ENCODE measurements around the gene HOXB2. TPM values are rescaled to one million over a fixed set of nuclear protein-coding genes. Genes with fewer than 3 reads are reported as not detected.
"Not testable (repeated sequence)": the region's sequence is repeated elsewhere in the genome, so short reads cannot be mapped to it uniquely, and the experiment has no call there.

HOXB2 gene
- total and polyA plus RNA-seq, 2 experiments from 2014 or later, result 5.6 to 20.7 TPM

- Histone ChIP-seq H3K9me3 (ENCODE audit: low read depth) (no peaks in the 10 kb centered on the region), H3K4me1 (ENCODE audit: insufficient read depth) (peaks cover 13% of the 10 kb centered on the region), H3K79me2 (no peaks in the 10 kb centered on the region), H2AFZ (no peak overlapping the region), H3K4me2 (peak overlapping the region; percentile 41), H3K9me2 (replicated peaks; ENCODE audit: insufficient read depth) (no peaks in the 10 kb centered on the region), H4K20me1 (ENCODE audit: insufficient read depth, poor library complexity, severe bottlenecking) (no peaks in the 10 kb centered on the region), H3K4me3 (no peak overlapping the region), H3K27me3 (peaks cover 55% of the 10 kb centered on the region), H3K36me3 (replicated peaks; ENCODE audit: insufficient read depth, low read depth) (no peaks in the 10 kb centered on the region), H3K27ac (peak overlapping the region; percentile 19)
- 36% methylated on average over 7 of the region's 7 CpGs for WGBS (ENCODE audit: low lambda C conversion rate, missing lambda C conversion rate)
- TF ChIP-seq EZH2phosphoT487 (IDR thresholded peaks at IDR 0.05; ENCODE audit: low read depth, severe bottlenecking, unreplicated experiment) (no peak), CTCF (IDR thresholded peaks at IDR 0.05; ENCODE audit: poor library complexity) (no peak)
- no peak for DNase-seq (ENCODE audit: low spot score)
Measured at GRCh38 chr17:48513097-48513496, 31.8 kb downstream of the HOXB2 start.

- 93% methylated on average over 7 of the region's 7 CpGs for WGBS (ENCODE audit: low lambda C conversion rate, missing lambda C conversion rate)
- H3K4me2 ChIP-seq, result no peak overlapping the region
Measured at GRCh38 chr17:48510761-48511604, 33.9 kb downstream of the HOXB2 start.

GRCh38 chr17:48510381-48510760 lies 34.5 kb downstream of the HOXB2 start:
- Histone ChIP-seq H3K27me3 (peaks cover 45% of the 10 kb centered on the region), H3K79me2 (no peaks in the 10 kb centered on the region), H3K9me3 (ENCODE audit: low read depth) (no peaks in the 10 kb centered on the region), H3K36me3 (replicated peaks; ENCODE audit: insufficient read depth, low read depth) (no peaks in the 10 kb centered on the region), H3K9me2 (replicated peaks; ENCODE audit: insufficient read depth) (no peaks in the 10 kb centered on the region), H3K27ac (no peak overlapping the region), H3K4me3 (no peak overlapping the region), H2AFZ (no peak overlapping the region), H3K4me2 (no peak overlapping the region), H3K4me1 (ENCODE audit: insufficient read depth) (peaks cover 15% of the 10 kb centered on the region), H4K20me1 (ENCODE audit: insufficient read depth, poor library complexity, severe bottlenecking) (no peaks in the 10 kb centered on the region)
- WGBS (ENCODE audit: low lambda C conversion rate, missing lambda C conversion rate), result 99% methylated on average over 2 of the region's 2 CpGs
- no peak for TF ChIP-seq EZH2 (IDR thresholded peaks at IDR 0.05; ENCODE audit: borderline replicate concordance)
- TF ChIP-seq CTCF (IDR thresholded peaks at IDR 0.05; ENCODE audit: poor library complexity), result no peak
- no peak for TF ChIP-seq EZH2phosphoT487 (IDR thresholded peaks at IDR 0.05; ENCODE audit: low read depth, severe bottlenecking, unreplicated experiment)
- DNase-seq (ENCODE audit: low spot score), result no peak

More at GRCh38 chr17:48510761-48511604, 33.9 kb downstream of the HOXB2 start:
- Histone ChIP-seq H3K9me2 (replicated peaks; ENCODE audit: insufficient read depth) (no peaks in the 10 kb centered on the region), H4K20me1 (ENCODE audit: insufficient read depth, poor library complexity, severe bottlenecking) (no peaks in the 10 kb centered on the region), H3K36me3 (replicated peaks; ENCODE audit: insufficient read depth, low read depth) (no peaks in the 10 kb centered on the region), H3K4me1 (ENCODE audit: insufficient read depth) (peaks cover 13% of the 10 kb centered on the region), H3K27me3 (peaks cover 50% of the 10 kb centered on the region), H3K27ac (no peak overlapping the region), H2AFZ (no peak overlapping the region), H3K4me3 (no peak overlapping the region), H3K79me2 (no peaks in the 10 kb centered on the region), H3K9me3 (ENCODE audit: low read depth) (no peaks in the 10 kb centered on the region)
- no peak for DNase-seq (ENCODE audit: low spot score)
- TF ChIP-seq EZH2phosphoT487 (IDR thresholded peaks at IDR 0.05; ENCODE audit: low read depth, severe bottlenecking, unreplicated experiment), result no peak
- no peak for TF ChIP-seq CTCF (IDR thresholded peaks at IDR 0.05; ENCODE audit: poor library complexity)
- TF ChIP-seq EZH2 (IDR thresholded peaks at IDR 0.05; ENCODE audit: borderline replicate concordance), result no peak

GRCh38 chr17:48509708-48510107 lies 35.2 kb downstream of the HOXB2 start:
- not testable (repeated sequence) for H3K9me2 ChIP-seq (replicated peaks; ENCODE audit: insufficient read depth); H4K20me1 ChIP-seq (ENCODE audit: insufficient read depth, poor library complexity, severe bottlenecking); H3K4me3 ChIP-seq; H3K27ac ChIP-seq; H2AFZ ChIP-seq; H3K9me3 ChIP-seq (ENCODE audit: low read depth); DNase-seq (ENCODE audit: low spot score); H3K4me2 ChIP-seq; H3K79me2 ChIP-seq; H3K36me3 ChIP-seq (replicated peaks; ENCODE audit: insufficient read depth, low read depth)
- Histone ChIP-seq H3K27me3 (peaks cover 43% of the 10 kb centered on the region), H3K4me1 (ENCODE audit: insufficient read depth) (peaks cover 19% of the 10 kb centered on the region)
- 97% methylated on average over 7 of the region's 7 CpGs for WGBS (ENCODE audit: low lambda C conversion rate, missing lambda C conversion rate)
